MCF 10A (cell line): Measurements from ENCODE around the gene SLC25A48. TPM values are rescaled to one million over a fixed set of nuclear protein-coding genes. Genes with fewer than 3 reads are reported as not detected.

Experiments used
- BruUV-seq: library from RNA; stranded (reverse); fragments of 400-500 nt; replicated peaks from 2 replicates; lab custom pipeline; 2021; lab: Mats Ljungman, UMichigan
- CTCF ChIA-PET: fragments of 300-600 bp; sonication (Branson Sonifier 250); formaldehyde crosslinking; extraction: SDS; loops from one replicate; lab custom pipeline; 2021; ENCODE audit warnings: antibody characterized with exemption, inconsistent platforms; lab: Yijun Ruan, JAX
- POLR2A ChIA-PET: fragments of 300-600, 350-650 bp; sonication (Branson Sonifier 250); formaldehyde crosslinking; extraction: SDS; loops from one replicate; lab custom pipeline; 2020; ENCODE audit warnings: antibody characterized with exemption, inconsistent platforms; lab: Yijun Ruan, JAX
- DNase-seq: peaks from one replicate; pipeline ENCODE4 v3.0.0-alpha.2; 2018; ENCODE audit not compliant: unreplicated experiment
- H3K27ac Mint-ChIP-seq: one replicate; pipeline ENCODE4 v1.8.0; 2022; ENCODE audit warnings: mild to moderate bottlenecking, low read depth, mixed read lengths; ENCODE audit not compliant: unreplicated experiment
- H3K27me3 Mint-ChIP-seq: one replicate; pipeline ENCODE4 v1.8.0; 2022; ENCODE audit warnings: mixed read lengths; ENCODE audit not compliant: insufficient read depth, unreplicated experiment
- H3K36me3 Mint-ChIP-seq: one replicate; pipeline ENCODE4 v1.8.0; 2022; ENCODE audit warnings: mild to moderate bottlenecking, moderate library complexity, mixed read lengths; ENCODE audit not compliant: insufficient read depth, unreplicated experiment
- H3K4me1 Mint-ChIP-seq: one replicate; pipeline ENCODE4 v1.8.0; 2022; ENCODE audit warnings: mixed read lengths; ENCODE audit not compliant: insufficient read depth, unreplicated experiment
- H3K4me3 Mint-ChIP-seq: one replicate; pipeline ENCODE4 v1.8.0; 2022; ENCODE audit warnings: mild to moderate bottlenecking, moderate library complexity, mixed read lengths; ENCODE audit not compliant: unreplicated experiment
- H3K9me3 Mint-ChIP-seq: one replicate; pipeline ENCODE4 v1.8.0; 2022; ENCODE audit warnings: mixed read lengths; ENCODE audit not compliant: unreplicated experiment
- CTCF ChIP-seq: fragments of 200-600 bp; IDR thresholded peaks from one replicate; pipeline ENCODE4 v1.8.0; 2022; ENCODE audit warnings: antibody characterized with exemption, mild to moderate bottlenecking; ENCODE audit not compliant: unreplicated experiment
- intact Hi-C: fragments of 100-400 bp; cut with micrococcal nuclease; formaldehyde crosslinking; loops from 2 replicates; pipeline ENCODE4 v1.14.1; 2022
- total RNA-seq: library from RNA; stranded (reverse); gene quantifications from 2 replicates; pipeline ENCODE4 v1.2.3, GENCODE V29; 2022

Gene SLC25A48
- total RNA-seq, 1 experiment from 2014 or later, result not detected

GRCh38 chr5:135823881-135824280 is 10.6 kb upstream of the SLC25A48 start:
- Mint-ChIP-seq H3K27me3 (peaks cover 17% of the 10 kb centered on the region), H3K27ac (no peak overlapping the region), H3K4me3 (no peak overlapping the region), H3K36me3 (peaks cover 6% of the 10 kb centered on the region), H3K4me1 (no peaks in the 10 kb centered on the region), H3K9me3 (no peaks in the 10 kb centered on the region)
- intact Hi-C loops, result no loop called here
- no peak for DNase-seq
- CTCF ChIA-PET, result interaction anchor here (0.6 to 12.2 kb wide), 4 partner anchors 11 to 272 kb away, joined by 4 to 482 read pairs (median 5); no protein-coding TSS in a partner anchor
- BruUV-seq, result no TSS peak
- POLR2A ChIA-PET, result no interaction called here
- no peak for TF ChIP-seq CTCF

GRCh38 chr5:135824541-135825041 is 9.9 kb upstream of the SLC25A48 start:
- no peak for DNase-seq
- Mint-ChIP-seq H3K9me3 (no peaks in the 10 kb centered on the region), H3K4me3 (no peak overlapping the region), H3K27ac (no peak overlapping the region), H3K36me3 (peaks cover 6% of the 10 kb centered on the region), H3K4me1 (no peaks in the 10 kb centered on the region), H3K27me3 (peaks cover 11% of the 10 kb centered on the region)
- intact Hi-C loops, result no loop called here
- no peak for TF ChIP-seq CTCF
- POLR2A ChIA-PET, result no interaction called here
- BruUV-seq, result no TSS peak
- CTCF ChIA-PET, result interaction anchor here (0.6 to 12.2 kb wide), 6 partner anchors 10 to 340 kb away, joined by 3 to 482 read pairs (median 4); no protein-coding TSS in a partner anchor

GRCh38 chr5:135825373-135826220 is 8.9 kb upstream of the SLC25A48 start:
- H3K27me3 Mint-ChIP-seq, result peaks cover 16% of the 10 kb centered on the region
- H3K36me3 Mint-ChIP-seq, result peaks cover 6% of the 10 kb centered on the region
- H3K9me3 Mint-ChIP-seq, result no peaks in the 10 kb centered on the region
- H3K27ac Mint-ChIP-seq, result no peak overlapping the region
- no peaks in the 10 kb centered on the region for H3K4me1 Mint-ChIP-seq
- no peak for DNase-seq
- no peak overlapping the region for H3K4me3 Mint-ChIP-seq
- ChIA-PET CTCF (interaction anchor here (0.7 to 12.2 kb wide), 6 partner anchors 88 to 470 kb away, joined by 3 to 482 read pairs (median 4); no protein-coding TSS in a partner anchor), POLR2A (no interaction called here)
- TF ChIP-seq CTCF, result no peak
- intact Hi-C loops, result no loop called here
- no TSS peak for BruUV-seq

GRCh38 chr5:135826221-135826525 is 8.3 kb upstream of the SLC25A48 start:
- CTCF ChIA-PET, result interaction anchor here (0.5 to 12.2 kb wide), 6 partner anchors 238 to 1531 kb away, joined by 3 to 482 read pairs (median 4); no protein-coding TSS in a partner anchor
- no peaks in the 10 kb centered on the region for H3K4me1 Mint-ChIP-seq
- no peaks in the 10 kb centered on the region for H3K9me3 Mint-ChIP-seq
- peaks cover 22% of the 10 kb centered on the region for H3K27me3 Mint-ChIP-seq
- BruUV-seq, result no TSS peak
- intact Hi-C loops, result no loop called here
- H3K36me3 Mint-ChIP-seq, result peaks cover 6% of the 10 kb centered on the region
- H3K4me3 Mint-ChIP-seq, result no peak overlapping the region
- TF ChIP-seq CTCF, result no peak
- POLR2A ChIA-PET, result no interaction called here
- DNase-seq, result no peak
- no peak overlapping the region for H3K27ac Mint-ChIP-seq
